Aorta (tissue), 5 donors: ENCODE data around the gene ALK. TPM values are rescaled to one million over a fixed set of nuclear protein-coding genes. Genes with fewer than 3 reads are reported as not detected.

Source experiments
- ATAC-seq: fragments of 200-7000 bp; cut with Tn5 transposase; one replicate; pipeline ENCODE4 v1.9.1; 2022; ENCODE audit warnings: moderate library complexity; ENCODE audit not compliant: low FRiP score
- DNase-seq, 2 donors: peaks; one replicate each; pipeline ENCODE4 v3.0.0-alpha.2; 2020
- H3K27ac ChIP-seq, 2 donors: one replicate each; pipeline ENCODE4 v1.5.1; 2013; ENCODE audit warnings: low read length in 2 of 2, mild to moderate bottlenecking in 2 of 2, moderate library complexity in 2 of 2, control low read depth in 1 of 2, inconsistent platforms in 1 of 2, low read depth in 1 of 2
- H3K27me3 ChIP-seq, 2 donors: one replicate each; pipeline ENCODE4 v1.6.1; 2013; ENCODE audit warnings: control low read depth in 1 of 2, low read length in 1 of 2, mild to moderate bottlenecking in 1 of 2, moderate library complexity in 1 of 2; ENCODE audit not compliant: insufficient read depth in 2 of 2, control insufficient read depth in 1 of 2
- H3K36me3 ChIP-seq, 2 donors: one replicate each; pipeline ENCODE4 v1.6.1; 2013; ENCODE audit warnings: control low read depth in 1 of 2, low read length in 1 of 2, mild to moderate bottlenecking in 1 of 2; ENCODE audit not compliant: insufficient read depth in 2 of 2, control insufficient read depth in 1 of 2
- H3K4me1 ChIP-seq, 2 donors: one replicate each; pipeline ENCODE4 v1.6.1; 2013; ENCODE audit warnings: low read length in 2 of 2, control low read depth in 1 of 2, mild to moderate bottlenecking in 1 of 2, moderate library complexity in 1 of 2; ENCODE audit not compliant: insufficient read depth in 2 of 2, control insufficient read depth in 1 of 2
- H3K4me3 ChIP-seq, 2 donors: one replicate each; pipeline ENCODE4 v1.5.1; 2013; ENCODE audit warnings: low read length in 2 of 2, control low read depth in 1 of 2, mild to moderate bottlenecking in 1 of 2
- H3K9me3 ChIP-seq: one replicate; pipeline ENCODE4 v1.6.1; 2013; ENCODE audit warnings: mild to moderate bottlenecking, low read length; ENCODE audit not compliant: control insufficient read depth
- WGBS, 2 donors: extraction: QIAGEN DNeasy Blood & Tissue Kit; methylation state at CpG; one replicate each; pipeline ENCODE4 v1.1.7; 2013; 5-methylcytosine and 5-hydroxymethylcytosine counted together
- intact Hi-C, 2 donors: fragments of 100-400 bp; cut with DNase I; formaldehyde crosslinking; loops; one replicate each; pipeline versions ENCODE4 v1.14.2 to v1.15.0; 2022
- polyA plus RNA-seq, 2 donors: library from polyadenylated mRNA; stranded (reverse); fragments of 200-250 nt; gene quantifications; one replicate each; pipeline ENCODE4 v1.2.3, GENCODE V29; 2013
- total RNA-seq, 2 donors: library from RNA; stranded (reverse); fragmentation: NEBNext Ultra II Directional; extraction: Animal tissue kit (Norgen Biotek cat#: 25700); gene quantifications; one replicate each; pipeline ENCODE4 v1.2.1, GENCODE V29; 2021
- donor health status: healthy with polysubstance abuse.
- donor health status: Bipolar disorder and iron deficiency.
- donor health status: DM: no; HTN: no; CAD: no.
- donor health status: DM: no; HTN: no; CAD: no.
- donor health status: DM: yes; HTN: yes; CAD: no.

Gene ALK
- total and polyA plus RNA-seq, 4 donors: 0.13 to 0.30 TPM; not detected in 2

DNA sequence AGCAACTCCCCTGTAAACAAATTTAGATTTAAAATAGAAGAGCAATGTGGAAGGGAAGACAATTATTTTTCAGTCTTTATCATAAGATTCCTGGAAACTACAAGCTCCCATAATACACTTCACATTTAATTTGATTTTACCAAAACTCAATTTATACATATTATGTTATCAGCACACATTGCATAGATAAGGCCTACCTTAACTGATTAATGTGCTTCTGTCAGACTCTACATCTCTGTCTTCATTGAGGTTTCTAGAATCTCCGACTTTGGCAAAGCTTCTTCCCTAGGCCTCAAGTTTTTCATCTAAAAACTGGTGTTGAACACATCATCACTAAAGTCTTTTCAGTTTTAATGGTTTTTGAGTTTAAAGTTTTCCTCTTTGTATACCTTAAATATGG lies 440.1 kb downstream of the ALK start:
- DNase-seq (no peak), ATAC-seq (no peak)
- WGBS, 2 donors: 78 to 80% methylated on average over 1 of the region's 1 CpG
- H3K27ac ChIP-seq: no peak overlapping the region
- intact Hi-C loops: no loop called here
- H3K4me1 ChIP-seq: no peaks in the 10 kb centered on the region
- no peaks in the 10 kb centered on the region for H3K27me3 ChIP-seq
- peaks cover 5% of the 10 kb centered on the region for H3K9me3 ChIP-seq
- no peaks in the 10 kb centered on the region for H3K36me3 ChIP-seq
- H3K4me3 ChIP-seq: no peak overlapping the region

DNA sequence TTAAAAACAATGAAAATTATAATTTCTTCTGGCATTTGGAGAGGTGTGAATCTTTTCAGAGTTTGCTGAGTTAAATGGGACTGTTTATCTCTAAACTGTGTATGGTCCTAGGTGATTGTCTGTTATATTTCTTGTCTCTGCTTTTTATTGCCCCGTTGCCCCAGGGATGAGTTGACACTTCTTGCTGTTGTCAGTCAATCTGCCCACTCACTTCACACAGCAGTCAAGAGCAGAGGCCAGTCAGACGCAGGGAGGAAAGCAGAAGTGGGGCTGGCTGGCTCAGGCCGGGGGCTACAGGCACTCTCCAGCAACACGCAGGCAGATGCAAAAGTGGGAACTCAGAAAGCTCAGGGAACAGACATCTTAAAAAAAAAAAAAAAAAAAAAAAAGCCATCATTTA lies 441.0 kb downstream of the ALK start:
- Histone ChIP-seq H3K9me3 (peaks cover under 1% of the 10 kb centered on the region), H3K4me3 (no peak overlapping the region), H3K4me1 (no peaks in the 10 kb centered on the region), H3K27ac (no peak overlapping the region), H3K27me3 (no peaks in the 10 kb centered on the region), H3K36me3 (no peaks in the 10 kb centered on the region)
- 29 to 44% methylated on average over 4 of the region's 4 CpGs for WGBS, 2 donors
- intact Hi-C loops: no loop called here
- DNase-seq: peak in 1 of 2 donors; percentile 57
- ATAC-seq: no peak

DNA sequence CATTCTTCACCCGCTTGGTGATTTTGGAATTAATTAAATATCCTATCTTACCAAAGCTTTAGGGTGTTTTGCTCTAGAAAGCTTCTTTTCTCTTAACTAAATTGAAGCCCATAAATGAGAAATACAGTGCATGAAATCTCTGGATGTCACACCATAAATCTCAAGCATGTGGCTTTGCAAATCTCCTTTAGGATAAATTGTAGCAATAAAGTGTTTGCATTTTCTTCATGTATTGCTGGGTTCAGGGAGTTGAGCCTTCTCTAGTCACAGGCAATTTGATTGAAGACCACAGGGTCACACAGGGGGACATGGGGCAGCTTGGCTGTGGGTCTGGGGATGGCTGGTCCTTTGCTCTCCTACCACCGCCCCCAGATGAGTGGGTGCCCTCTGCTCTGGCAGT lies 442.0 kb downstream of the ALK start:
- H3K4me3 ChIP-seq: no peak overlapping the region
- ATAC-seq (no peak), DNase-seq (no peak)
- H3K27me3 ChIP-seq: no peaks in the 10 kb centered on the region
- intact Hi-C loops: no loop called here
- no peaks in the 10 kb centered on the region for H3K9me3 ChIP-seq
- 80 to 86% methylated on average over 2 of the region's 2 CpGs for WGBS, 2 donors
- no peaks in the 10 kb centered on the region for H3K4me1 ChIP-seq
- no peaks in the 10 kb centered on the region for H3K36me3 ChIP-seq
- no peak overlapping the region for H3K27ac ChIP-seq

GRCh38 chr2:29478641-29479040 lies 442.7 kb downstream of the ALK start:
- Histone ChIP-seq H3K9me3 (no peaks in the 10 kb centered on the region), H3K4me3 (no peak overlapping the region), H3K4me1 (no peaks in the 10 kb centered on the region), H3K27me3 (no peaks in the 10 kb centered on the region), H3K27ac (no peak overlapping the region), H3K36me3 (no peaks in the 10 kb centered on the region)
- 84 to 85% methylated on average over 4 of the region's 4 CpGs for whole genome bisulfite sequencing, 2 donors
- DNase-seq (no peak), ATAC-seq (no peak)
- intact Hi-C loops: no loop called here

GRCh38 chr2:29477186-29477585 lies 444.2 kb downstream of the ALK start:
- Histone ChIP-seq H3K4me3 (no peak overlapping the region), H3K9me3 (no peaks in the 10 kb centered on the region), H3K36me3 (no peaks in the 10 kb centered on the region), H3K27ac (no peak overlapping the region), H3K27me3 (no peaks in the 10 kb centered on the region), H3K4me1 (no peaks in the 10 kb centered on the region)
- DNase-seq (no peak), ATAC-seq (no peak)
- intact Hi-C loops: no loop called here

- ATAC-seq: no peak
Observed at GRCh38 chr2:29475499-29475898, 445.9 kb downstream of the ALK start.

GRCh38 chr2:29469961-29470360 lies 451.4 kb downstream of the ALK start:
- peaks cover 4% of the 10 kb centered on the region for H3K9me3 ChIP-seq
- H3K4me1 ChIP-seq: no peaks in the 10 kb centered on the region
- intact Hi-C loops: no loop called here
- WGBS, 2 donors: 60 to 61% methylated on average over 3 of the region's 3 CpGs
- H3K27ac ChIP-seq: no peak overlapping the region
- no peak overlapping the region for H3K4me3 ChIP-seq
- no peaks in the 10 kb centered on the region for H3K27me3 ChIP-seq
- no peak for DNase-seq
- no peak for ATAC-seq
- no peaks in the 10 kb centered on the region for H3K36me3 ChIP-seq

More at GRCh38 chr2:29475499-29475898, 445.9 kb downstream of the ALK start:
- intact Hi-C loops: no loop called here
- Histone ChIP-seq H3K36me3 (no peaks in the 10 kb centered on the region), H3K9me3 (peaks cover 4% of the 10 kb centered on the region), H3K27me3 (no peaks in the 10 kb centered on the region), H3K27ac (no peak overlapping the region), H3K4me3 (no peak overlapping the region), H3K4me1 (no peaks in the 10 kb centered on the region)
- no peak for DNase-seq
- 64 to 74% methylated on average over 9 of the region's 9 CpGs for WGBS, 2 donors

DNA sequence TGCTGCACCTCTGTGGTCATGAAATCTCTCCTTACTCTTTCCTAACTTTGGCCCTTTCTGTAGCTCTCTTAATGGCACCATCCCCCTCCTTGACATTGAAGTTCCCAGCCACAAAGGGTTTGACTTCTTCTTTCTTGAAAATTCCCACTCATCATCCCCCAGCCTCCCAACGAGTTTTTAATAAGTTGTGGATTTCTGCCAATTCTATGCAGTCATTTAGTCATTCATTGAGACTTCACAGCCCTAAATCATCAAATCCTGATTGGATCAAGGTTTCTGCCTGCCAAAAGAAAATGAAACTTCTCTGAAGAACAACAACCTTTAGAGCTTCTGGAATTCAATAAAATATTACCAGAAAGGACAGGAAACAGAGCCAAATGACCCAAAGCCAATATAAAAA lies 451.9 kb downstream of the ALK start:
- intact Hi-C loops: no loop called here
- no peak for DNase-seq
- no peaks in the 10 kb centered on the region for H3K36me3 ChIP-seq
- H3K9me3 ChIP-seq: peaks cover 4% of the 10 kb centered on the region
- no peak overlapping the region for H3K4me3 ChIP-seq
- no peak for ATAC-seq
- 16 to 19% methylated on average over 1 of the region's 1 CpG for WGBS, 2 donors
- H3K27ac ChIP-seq: no peak overlapping the region
- H3K4me1 ChIP-seq: no peaks in the 10 kb centered on the region
- no peaks in the 10 kb centered on the region for H3K27me3 ChIP-seq

DNA sequence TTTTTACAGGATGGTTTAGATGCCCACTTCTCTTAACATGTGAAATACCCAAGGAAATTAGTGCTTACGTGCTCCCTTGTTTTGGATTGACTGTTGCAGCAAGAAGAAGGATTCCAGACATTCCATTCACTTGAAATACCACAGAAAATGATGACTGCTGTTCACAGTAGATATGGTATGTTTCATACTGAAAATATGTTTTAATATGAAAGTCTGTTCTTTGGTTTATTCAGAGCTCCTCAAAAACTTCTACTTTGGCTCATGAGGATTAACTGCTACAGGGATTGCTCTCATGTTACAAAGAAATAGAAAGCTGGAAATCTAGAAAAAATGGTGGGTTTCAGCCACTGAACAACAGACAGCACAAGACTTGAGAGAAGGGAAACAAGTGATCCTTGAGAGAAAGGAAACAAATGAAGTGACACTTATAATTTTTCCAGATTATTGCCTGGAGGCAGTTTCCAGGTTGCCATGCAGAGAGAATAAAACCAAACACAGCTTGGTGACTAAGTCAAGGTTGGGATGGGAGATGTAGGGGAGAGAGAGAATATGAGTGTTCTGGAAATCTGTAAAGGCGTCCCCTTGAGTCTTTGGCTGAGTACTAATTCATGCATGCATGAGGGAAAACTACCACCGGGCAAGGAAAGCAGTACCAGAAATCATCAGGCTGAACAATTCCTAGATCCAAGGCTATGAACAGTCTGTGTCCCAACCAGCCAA lies 458.0 kb downstream of the ALK start:
- no peaks in the 10 kb centered on the region for H3K27me3 ChIP-seq
- peaks cover 0 to 3% of the 10 kb centered on the region in 2 donors for H3K4me1 ChIP-seq
- WGBS, 2 donors: 21 to 24% methylated on average over 3 of the region's 3 CpGs
- intact Hi-C loops: no loop called here
- H3K9me3 ChIP-seq: no peaks in the 10 kb centered on the region
- DNase-seq (no peak), ATAC-seq (no peak)
- H3K4me3 ChIP-seq: no peak overlapping the region
- no peak overlapping the region for H3K27ac ChIP-seq
- H3K36me3 ChIP-seq: no peaks in the 10 kb centered on the region
